Stimulated activated memory B cell treated with anti-CD40 and anti-IgM and Interleukin-4, amounts not matched to agents 10 μg/mL and 1 μg/mL and 100 μg/mL, for 72 hours (primary cell): ENCODE results near the gene HBE1.

Source experiments
- ATAC-seq: fragments of 150-1000 bp; cut with Tn5 transposase; 2 replicates; pipeline ENCODE4 v1.10.0; 2021
- H3K27ac Mint-ChIP-seq: one replicate; pipeline ENCODE4 v1.8.0; 2022; ENCODE audit warnings: mild to moderate bottlenecking, mixed read lengths
- H3K27me3 Mint-ChIP-seq: one replicate; pipeline ENCODE4 v1.8.0; 2022; ENCODE audit warnings: mixed read lengths
- H3K36me3 Mint-ChIP-seq: one replicate; pipeline ENCODE4 v1.8.0; 2022; ENCODE audit warnings: mixed read lengths
- H3K4me1 Mint-ChIP-seq: one replicate; pipeline ENCODE4 v1.8.0; 2022; ENCODE audit warnings: mixed read lengths
- H3K4me3 Mint-ChIP-seq: one replicate; pipeline ENCODE4 v1.8.0; 2022; ENCODE audit warnings: mild to moderate bottlenecking, moderate library complexity, mixed read lengths
- H3K9me3 Mint-ChIP-seq: one replicate; pipeline ENCODE4 v1.8.0; 2022; ENCODE audit warnings: mixed read lengths

Gene HBE1

GRCh38 chr11:5223146-5223545 lies 46.6 kb downstream of the HBE1 start:
- H3K27me3 Mint-ChIP-seq: peaks cover 8% of the 10 kb centered on the region
- no peaks in the 10 kb centered on the region for H3K36me3 Mint-ChIP-seq
- no peak for ATAC-seq
- no peak overlapping the region for H3K4me3 Mint-ChIP-seq
- peaks cover 3% of the 10 kb centered on the region for H3K9me3 Mint-ChIP-seq
- no peak overlapping the region for H3K27ac Mint-ChIP-seq
- no peaks in the 10 kb centered on the region for H3K4me1 Mint-ChIP-seq
